Ecto neural progenitor cell (in vitro differentiated cells): Measurements from ENCODE around the gene SLC30A1.

ENCODE experiments used
- DNase-seq: peaks from one replicate; pipeline ENCODE4 v3.0.0-alpha.2; 2018; ENCODE audit warnings: low spot score

Gene SLC30A1

GRCh38 chr1:211607754-211608473, 29.0 kb upstream of the SLC30A1 start:
- no peak for DNase-seq

GRCh38 chr1:211606914-211607753, 28.2 kb upstream of the SLC30A1 start:
- DNase-seq: no peak

DNA sequence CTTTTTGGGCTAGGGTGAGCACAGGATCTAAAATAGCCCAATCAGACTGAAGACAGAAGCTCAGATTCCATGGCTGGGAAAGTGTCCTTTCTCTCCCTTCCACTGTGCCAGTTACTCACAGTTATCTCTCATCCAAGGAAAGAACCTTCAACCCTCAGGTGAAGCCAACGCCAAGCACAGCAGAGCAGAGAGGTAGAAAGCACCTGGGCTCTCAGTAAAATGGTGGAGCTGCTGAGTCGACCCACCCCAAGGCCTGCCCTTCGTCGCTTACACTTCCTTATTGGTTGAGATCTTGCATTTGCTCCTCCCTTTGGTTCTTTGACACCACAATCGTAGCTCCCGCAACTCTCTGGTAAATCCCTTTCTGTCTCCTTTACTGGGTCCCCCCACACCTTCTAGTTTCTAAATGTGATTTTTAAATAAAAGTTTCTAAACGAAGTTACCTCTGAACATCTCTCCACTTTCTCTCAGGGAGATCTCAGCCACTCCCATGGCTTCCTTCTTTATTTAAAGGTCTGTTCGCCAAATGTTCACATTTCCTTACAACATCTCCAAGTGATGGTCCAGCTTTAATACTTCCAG, 27.5 kb upstream of the SLC30A1 start:
- no peak for DNase-seq

DNA sequence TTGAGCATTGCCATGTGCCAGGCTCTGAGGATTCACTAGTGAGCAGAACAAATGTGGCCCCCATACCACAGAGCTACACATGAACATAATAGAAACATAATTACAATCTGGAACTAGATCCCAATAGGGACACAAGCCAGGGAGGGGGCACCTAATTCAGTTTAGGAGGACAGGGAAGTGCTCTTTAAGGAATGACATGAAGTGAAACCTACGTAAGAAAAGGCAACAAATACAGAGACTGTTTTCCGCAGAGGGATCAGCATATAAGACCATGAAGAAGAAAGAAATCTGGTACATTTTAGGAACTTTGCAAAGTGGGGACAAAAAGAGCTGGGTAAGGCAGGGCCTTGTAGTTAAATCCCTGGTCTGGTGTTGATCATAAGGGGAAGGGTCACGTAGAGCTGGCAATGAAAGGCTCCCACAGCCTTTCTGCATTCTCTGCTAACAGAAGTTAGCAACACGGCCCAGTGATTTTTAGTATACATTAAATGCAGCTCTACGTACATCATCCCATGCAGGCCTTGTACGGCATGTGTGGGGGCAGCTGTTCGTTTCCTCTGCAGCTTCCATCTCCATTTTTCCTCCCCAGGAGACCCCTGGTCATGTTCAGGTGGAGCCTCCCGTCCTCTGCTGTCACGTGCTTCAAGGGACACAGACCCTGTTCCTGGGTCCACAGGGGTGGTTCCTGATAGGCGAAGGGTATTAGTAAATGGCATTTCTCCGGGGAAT, 26.8 kb upstream of the SLC30A1 start:
- no peak for DNase-seq

DNA sequence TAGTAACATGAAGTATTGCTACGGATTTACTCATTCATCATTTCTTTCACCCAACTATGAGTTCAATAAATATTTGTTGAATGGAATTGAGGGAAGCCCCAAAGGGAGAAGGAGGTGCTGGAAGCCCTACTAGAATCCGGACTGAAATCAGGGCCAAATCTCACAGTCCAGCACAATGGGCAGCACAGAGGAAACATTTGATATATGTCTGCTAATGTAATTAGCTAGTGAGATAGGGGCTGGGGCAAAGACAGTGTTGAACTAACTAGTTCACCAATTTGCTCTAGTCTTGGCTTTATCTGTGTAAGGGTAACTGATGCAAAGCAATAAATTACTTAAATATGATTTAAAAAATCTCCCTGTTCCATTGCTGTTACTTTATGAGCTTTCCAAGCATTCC, 26.1 kb upstream of the SLC30A1 start:
- DNase-seq: no peak

DNA sequence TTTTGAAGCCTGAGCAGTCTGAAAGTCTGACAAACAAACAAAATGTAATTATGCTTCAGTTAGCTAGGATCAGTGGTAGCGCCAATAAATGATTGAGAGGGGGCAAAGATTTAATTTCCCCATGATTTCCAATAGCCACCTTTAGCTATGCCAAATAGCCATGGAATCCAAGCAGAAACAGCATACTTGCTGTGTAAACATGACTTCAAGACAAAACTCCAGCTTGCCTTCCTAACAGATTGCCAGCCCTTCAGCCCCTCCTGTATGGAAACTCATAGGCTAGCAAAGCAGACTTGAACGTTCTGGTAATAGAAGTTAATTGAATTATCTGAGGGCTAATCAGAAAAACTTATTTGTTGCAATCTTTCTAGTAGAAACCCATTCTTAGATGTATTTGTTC, 25.6 kb upstream of the SLC30A1 start:
- no peak for DNase-seq

- no peak for DNase-seq
These were observed 24.8 kb upstream of the SLC30A1 start for GRCh38 chr1:211603713-211604112.

DNA sequence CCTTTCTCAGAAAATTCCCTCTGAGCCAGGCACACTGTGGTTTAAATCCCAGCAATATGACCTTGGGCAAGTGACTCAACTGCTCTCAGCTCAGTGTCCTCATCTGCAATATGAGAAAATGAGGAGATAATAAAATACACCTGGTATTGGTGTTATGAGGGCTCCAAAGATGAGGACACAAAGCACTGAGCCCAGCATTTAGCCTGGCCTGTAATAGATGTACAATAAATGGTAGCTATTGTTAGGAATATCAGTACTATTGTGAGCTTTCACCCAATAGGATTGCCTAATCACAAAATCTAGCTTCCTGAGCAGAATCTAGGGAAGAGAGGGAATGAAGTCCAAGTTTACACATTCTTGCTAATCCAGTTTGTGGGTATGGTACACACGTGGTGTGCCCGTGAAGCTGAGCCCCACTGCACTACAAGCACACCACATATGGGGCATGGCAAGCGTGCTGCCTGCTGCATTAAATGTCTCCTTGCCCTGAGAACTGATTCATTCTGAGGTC, 24.3 kb upstream of the SLC30A1 start:
- DNase-seq: no peak

DNA sequence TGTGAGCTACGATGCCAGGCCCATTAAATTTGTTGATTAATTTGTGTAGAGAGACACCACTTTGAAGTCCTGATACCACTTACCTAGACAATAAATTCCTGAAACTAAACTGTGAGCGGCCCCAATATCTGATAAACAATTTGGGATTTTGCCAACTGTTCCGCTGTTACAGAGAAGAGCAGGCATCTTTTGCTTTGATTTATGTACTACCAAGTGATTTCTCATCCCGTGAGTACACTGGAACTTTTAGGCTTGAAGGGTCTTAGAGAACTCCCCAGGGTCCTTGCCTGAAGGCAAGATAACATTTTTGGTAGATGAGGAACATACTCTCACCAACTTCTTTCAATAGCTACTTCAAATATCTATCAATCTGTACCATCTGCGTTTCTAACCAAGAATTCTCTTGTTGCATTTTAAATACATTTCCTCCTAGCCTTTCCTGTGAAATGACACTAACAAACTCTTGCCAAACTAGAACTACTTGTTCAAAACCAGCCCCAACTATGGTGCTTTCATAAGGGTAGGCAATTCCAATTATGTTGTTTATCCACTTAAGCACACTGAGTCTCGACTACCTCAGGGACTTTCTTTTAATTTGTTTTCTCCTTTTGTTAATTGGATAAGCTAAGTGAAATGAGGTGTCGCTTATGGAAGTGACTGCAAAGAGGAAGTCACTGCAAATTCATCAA, 23.2 kb upstream of the SLC30A1 start:
- DNase-seq: no peak

- DNase-seq: no peak
These were observed 22.2 kb upstream of the SLC30A1 start for GRCh38 chr1:211601159-211601558.

- no peak for DNase-seq
These were observed 20.3 kb upstream of the SLC30A1 start for GRCh38 chr1:211599250-211599649.

GRCh38 chr1:211598514-211598913, 19.6 kb upstream of the SLC30A1 start:
- DNase-seq: no peak

- no peak for DNase-seq
These were observed 17.6 kb upstream of the SLC30A1 start for GRCh38 chr1:211596418-211597181.

- DNase-seq: no peak
These were observed 16.5 kb upstream of the SLC30A1 start for GRCh38 chr1:211595419-211595818.

DNA sequence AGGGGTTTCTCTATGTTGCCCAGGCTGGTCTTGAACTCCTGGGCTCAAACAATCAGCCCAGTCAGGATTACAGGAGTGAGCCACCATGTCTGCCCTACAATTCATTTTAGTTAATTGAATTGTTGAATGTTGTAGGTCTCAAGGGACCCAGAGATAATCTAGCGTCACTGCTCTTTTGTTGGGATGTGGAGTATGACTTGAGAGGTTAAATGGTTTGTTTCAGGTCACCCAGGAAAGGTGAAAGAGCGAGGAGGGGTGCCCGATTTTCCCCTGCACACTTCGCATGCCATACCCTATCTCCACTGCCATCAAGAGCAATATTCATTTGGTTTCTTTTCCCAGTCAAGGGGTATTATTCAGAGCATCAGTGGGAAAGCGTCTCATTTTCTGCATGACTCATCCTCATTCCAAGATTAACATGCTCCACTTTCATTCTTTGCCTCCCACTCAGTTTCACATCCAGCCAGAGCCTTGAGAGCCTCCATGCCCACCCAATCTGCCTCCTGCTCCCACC, 13.1 kb upstream of the SLC30A1 start:
- no peak for DNase-seq

DNA sequence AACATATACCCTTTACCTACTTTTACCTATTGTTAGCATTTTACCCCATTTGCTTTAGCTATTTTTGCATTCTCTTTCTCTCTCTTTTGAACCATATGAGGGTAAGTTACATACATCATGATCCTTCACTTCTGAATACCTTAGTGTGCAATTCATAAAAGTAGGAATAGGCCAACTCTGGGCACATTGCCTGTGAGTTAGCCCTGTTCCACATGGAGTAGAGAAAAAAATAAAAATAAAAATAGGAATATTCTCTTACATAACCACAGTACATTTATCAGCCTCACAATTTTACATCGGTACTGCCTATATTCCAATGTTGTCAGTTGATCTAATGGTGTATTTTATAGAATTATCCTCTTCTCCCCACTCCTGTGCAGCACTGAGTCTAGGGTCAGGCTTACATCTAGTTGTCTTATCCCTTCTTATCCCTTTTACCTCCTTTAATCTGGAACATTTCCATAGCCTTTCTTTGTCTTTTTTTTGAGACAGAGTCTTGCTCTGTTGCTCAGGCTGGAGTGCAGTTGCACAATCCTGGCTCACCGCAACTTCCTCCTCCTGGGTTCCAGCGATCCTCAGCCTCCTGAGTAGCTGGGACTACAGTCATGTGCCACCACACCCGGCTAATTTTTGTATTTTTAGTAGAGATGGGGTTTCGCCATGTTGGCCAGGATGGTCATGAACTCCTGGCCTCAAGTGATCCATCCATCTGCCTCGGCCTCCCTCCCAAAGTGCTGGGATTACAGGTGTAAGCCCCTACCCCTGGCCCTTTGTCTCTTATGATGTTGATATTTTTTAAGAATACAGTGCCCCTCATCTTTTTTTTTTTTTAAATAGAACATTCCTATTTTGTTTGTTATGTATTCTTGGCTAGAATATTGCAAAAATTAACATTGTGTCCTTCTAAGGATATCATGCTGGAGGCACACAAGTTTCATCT, 11.1 kb upstream of the SLC30A1 start:
- DNase-seq: no peak

GRCh38 chr1:211588711-211589110, 9.8 kb upstream of the SLC30A1 start:
- no peak for DNase-seq

GRCh38 chr1:211587123-211587522, 8.2 kb upstream of the SLC30A1 start:
- no peak for DNase-seq

GRCh38 chr1:211586538-211586937, 7.6 kb upstream of the SLC30A1 start:
- no peak for DNase-seq
